GM20000 (cell line): Measurements from ENCODE around the gene GRIK4.

Experiments
- DNase-seq: peaks from one replicate; pipeline ENCODE4 v3.0.0; 2012; ENCODE audit warnings: low spot score
- TF ChIP-seq, protein P1 (sequence below): IDR thresholded peaks from 2 replicates; pipeline ENCODE4 v1.5.1; 2012; ENCODE audit warnings: mild to moderate bottlenecking, control low read depth; ENCODE audit errors: extremely low read depth, missing control alignments

The GRIK4 gene

GRCh38 chr11:120811199-120811598 lies 299.7 kb downstream of the GRIK4 start:
- no peak for DNase-seq
- TF ChIP-seq, protein P1, sequence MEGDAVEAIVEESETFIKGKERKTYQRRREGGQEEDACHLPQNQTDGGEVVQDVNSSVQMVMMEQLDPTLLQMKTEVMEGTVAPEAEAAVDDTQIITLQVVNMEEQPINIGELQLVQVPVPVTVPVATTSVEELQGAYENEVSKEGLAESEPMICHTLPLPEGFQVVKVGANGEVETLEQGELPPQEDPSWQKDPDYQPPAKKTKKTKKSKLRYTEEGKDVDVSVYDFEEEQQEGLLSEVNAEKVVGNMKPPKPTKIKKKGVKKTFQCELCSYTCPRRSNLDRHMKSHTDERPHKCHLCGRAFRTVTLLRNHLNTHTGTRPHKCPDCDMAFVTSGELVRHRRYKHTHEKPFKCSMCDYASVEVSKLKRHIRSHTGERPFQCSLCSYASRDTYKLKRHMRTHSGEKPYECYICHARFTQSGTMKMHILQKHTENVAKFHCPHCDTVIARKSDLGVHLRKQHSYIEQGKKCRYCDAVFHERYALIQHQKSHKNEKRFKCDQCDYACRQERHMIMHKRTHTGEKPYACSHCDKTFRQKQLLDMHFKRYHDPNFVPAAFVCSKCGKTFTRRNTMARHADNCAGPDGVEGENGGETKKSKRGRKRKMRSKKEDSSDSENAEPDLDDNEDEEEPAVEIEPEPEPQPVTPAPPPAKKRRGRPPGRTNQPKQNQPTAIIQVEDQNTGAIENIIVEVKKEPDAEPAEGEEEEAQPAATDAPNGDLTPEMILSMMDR: no peak

GRCh38 chr11:120811731-120812130 lies 300.2 kb downstream of the GRIK4 start:
- DNase-seq: no peak
- TF ChIP-seq, protein P1: no peak

- no peak for DNase-seq
- TF ChIP-seq, protein P1: no peak
Observed at GRCh38 chr11:120814531-120815318, 303.2 kb downstream of the GRIK4 start.

DNA sequence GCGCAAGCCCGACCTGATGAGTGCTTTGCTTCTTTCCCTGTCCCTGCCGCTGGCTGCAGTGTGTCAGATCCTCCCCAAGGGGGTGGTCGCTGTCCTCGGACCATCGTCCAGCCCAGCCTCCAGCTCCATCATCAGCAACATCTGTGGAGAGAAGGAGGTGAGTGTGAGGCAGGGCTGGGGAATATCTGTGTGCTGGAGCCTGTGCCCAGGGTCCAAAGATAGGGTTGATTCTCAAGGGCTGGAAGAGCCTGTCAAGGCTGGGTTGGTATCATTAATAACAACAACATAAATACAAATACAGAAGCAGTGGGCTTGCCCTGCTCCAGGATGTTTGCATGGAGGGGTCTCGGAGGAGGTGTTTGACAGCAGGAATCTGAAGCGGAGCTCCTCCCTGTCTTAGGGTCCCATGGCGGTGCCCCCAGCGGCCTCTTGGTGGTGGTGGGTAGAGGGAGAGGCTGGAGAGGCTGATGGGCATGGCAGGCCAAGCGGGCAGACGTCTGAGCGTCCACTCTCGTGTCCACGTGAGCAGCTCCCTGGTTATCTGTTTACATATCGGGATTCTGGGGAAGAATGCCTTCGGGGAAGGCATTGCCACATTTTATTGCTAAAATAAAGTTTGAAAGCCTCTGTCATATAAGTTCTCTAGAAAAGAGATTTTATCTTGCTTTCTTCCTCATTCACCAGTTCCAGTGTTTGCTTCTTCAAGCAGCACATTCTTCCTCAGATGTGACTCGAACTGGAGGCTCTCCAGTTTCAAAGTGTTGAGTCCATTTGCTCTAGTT lies 304.0 kb downstream of the GRIK4 start:
- TF ChIP-seq, protein P1: no peak

DNA sequence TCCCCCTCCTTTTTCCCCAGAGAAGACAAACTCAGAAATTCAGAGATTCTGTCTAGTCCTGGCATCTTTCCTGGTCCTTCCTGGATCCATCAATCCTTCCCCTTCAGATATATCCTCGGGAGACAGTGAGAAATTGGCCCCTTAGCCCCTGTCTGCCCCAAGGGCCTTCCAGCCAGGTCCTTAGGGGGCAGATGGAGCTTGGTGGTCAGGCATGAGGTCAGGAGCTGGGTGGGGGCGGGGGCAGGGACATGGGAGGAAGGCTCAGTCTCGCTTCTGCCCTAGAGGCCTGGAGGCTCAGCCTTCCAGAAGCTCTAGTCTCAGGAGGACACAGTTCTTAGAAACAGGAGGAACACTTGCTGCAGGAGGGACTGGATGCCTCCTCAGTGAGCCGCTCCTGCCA lies 304.6 kb downstream of the GRIK4 start:
- DNase-seq: no peak
- TF ChIP-seq, protein P1: no peak

More for the DNA sequence above, 304.0 kb downstream of the GRIK4 start:
- no peak for DNase-seq

DNA sequence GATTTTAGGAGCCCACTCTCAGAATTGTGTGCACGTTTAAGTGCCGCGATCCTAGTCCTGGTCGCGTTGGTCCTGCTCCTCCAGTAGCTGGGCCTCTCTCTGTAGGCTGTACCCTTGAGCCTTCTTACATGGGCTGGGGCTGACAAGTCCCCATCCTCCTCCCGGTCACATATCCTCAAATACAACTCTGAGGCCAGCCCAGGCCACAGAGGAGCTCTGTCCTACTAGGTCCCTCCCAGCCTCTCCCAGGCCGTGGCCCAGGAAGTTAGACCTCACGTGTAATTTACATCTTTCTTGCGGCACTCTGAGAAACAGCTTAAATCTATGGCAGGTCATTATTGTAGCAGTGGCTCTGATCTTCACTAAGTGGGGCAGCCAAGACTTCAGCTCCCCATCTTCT lies 305.2 kb downstream of the GRIK4 start:
- DNase-seq: no peak
- TF ChIP-seq, protein P1: no peak

DNA sequence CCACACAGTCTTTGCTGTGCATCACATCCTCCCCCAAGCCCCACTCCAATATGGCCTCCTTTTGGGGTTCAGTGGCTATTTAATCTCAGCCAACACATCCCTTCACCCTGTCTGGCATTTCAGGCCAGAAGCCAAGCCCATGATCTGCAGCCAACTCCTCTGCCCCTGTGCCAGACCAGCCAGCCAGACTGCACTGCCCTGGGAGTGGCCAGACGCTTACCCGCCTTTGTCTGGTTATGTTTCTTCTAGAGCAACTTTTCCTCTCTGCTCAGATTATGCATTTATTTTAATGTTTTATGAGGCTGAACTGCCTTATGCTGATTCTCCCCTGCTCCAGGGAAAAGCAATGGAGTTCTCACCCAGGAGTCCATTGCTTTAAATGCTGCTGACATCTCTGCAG lies 305.6 kb downstream of the GRIK4 start:
- no peak for DNase-seq
- TF ChIP-seq, protein P1: no peak
